ENCODE measurements around the gene NUP35.

The NUP35 gene, protein sequence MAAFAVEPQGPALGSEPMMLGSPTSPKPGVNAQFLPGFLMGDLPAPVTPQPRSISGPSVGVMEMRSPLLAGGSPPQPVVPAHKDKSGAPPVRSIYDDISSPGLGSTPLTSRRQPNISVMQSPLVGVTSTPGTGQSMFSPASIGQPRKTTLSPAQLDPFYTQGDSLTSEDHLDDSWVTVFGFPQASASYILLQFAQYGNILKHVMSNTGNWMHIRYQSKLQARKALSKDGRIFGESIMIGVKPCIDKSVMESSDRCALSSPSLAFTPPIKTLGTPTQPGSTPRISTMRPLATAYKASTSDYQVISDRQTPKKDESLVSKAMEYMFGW

DNA sequence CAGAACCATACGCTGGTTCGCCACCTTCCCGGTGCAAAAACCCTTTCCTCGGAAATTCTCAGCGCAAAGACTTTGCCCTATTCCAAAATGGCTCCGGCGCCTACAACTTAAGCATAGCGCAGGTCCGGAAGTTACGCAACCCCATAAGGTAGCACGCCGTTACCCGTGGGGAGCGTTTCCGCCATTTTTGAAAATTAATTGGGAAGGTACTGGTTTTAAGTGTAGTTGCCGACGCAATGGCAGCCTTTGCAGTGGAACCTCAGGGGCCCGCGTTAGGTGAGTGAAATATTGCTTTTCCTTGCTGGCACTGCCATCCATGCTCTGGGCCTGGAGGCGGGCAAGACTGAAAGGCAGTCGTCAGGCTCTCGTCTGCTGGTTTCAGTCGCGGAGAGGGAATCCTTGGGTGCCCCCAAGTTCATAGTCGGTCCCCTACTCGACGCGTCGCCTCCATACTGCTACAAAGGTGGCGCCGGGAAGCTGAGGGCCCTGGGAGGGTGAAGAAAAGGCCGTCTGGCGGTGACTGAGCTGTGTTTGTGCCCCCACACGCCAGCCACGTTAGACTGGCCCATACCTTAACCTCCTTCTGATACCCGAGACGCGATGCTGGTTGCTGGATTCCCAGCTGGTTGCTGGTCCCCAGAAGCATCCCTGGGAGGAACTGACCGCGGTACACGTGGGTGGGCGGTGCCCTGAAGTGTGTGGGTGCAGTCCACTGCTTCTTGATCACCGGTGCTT is at the start of gene NUP35:
NUP35 (plus strand) TSS at position 222 of the 735 bp plus-strand sequence; CDS start at position 237, 15 bp downstream.
- peak; percentile 89 for DNase-seq (ENCODE audit: low spot score)

DNA sequence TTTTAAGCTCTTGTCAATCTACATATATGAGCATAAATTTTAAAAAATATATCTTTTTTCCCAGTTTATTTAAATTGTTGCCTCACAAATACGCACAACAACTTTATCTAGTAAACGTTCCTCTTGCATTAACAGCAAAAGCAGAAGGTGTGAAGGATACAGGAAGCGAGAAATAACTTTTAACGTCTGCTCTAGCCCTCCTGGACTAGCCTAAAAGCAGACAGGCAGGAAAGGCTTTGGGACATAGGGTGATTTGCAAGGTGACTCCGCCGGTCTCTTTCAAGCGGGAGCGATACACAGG is 46.1 kb upstream of the NUP35 start:
- no peak for DNase-seq (ENCODE audit: low spot score)

DNA sequence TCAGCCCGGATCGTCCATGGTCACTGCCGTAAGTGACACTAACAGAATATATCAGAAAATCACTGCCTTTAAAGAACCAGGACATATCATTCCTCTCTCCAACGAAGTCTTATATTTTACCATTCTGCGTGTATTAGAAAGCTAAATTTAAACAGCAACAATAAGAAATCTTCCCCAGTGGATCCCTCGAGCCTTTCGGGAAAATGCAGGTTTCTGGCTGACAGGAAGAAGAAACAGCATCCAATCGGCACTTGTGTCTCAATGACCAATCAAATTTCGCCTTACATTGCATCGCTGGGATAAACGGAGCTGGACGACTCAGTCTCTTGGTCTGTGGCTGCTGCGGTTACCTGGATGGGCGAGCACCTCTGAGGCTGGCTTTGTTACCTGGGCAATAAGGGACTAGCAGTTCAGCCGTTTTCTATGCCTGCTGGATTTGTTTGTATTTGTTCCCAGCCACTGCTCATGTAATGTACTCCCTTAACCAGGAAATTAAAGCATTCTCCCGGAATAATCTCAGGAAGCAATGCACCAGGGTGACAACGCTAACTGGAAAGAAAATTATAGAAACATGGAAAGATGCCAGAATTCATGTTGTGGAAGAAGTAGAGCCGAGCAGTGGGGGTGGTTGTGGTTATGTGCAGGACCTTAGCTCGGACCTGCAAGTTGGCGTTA is 45.6 kb upstream of the NUP35 start, which contains the start of gene DUSP19:
DUSP19 (plus strand) TSS at position 284 of the 675 bp plus-strand sequence; CDS start at position 471, 187 bp downstream.
- peak; percentile 95 for DNase-seq (ENCODE audit: low spot score)

DNA sequence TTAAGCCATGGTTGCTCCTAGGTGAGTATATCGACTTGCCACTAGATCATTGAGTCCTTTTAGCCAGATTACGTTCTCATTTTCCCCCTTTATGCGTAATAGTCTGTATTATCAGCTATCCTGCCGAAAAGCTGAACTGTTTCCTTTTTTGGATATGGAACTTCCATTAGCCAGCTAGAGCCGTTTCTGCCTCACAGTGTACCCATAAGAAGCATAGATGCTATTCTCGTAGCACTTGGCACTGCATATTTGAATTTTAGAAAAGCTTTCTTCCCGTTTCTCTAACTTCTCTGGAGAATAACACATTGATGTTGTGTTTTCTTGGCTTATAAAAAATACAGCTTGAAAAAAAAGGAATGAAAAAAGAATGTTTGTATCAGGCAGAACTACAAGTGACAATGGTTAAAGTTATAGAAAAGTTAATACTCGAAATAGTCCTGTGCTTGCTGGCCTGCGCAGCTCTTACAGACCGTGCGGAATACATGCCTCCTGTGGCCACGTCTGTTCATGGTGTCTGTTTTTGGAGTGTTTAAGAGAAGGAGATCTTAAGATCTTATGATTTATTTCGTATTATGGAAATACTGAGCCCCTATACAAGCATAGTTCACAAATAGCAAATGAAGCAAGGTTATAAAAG is 45.0 kb upstream of the NUP35 start:
- DNase-seq (ENCODE audit: low spot score), result peak; percentile 23

DNA sequence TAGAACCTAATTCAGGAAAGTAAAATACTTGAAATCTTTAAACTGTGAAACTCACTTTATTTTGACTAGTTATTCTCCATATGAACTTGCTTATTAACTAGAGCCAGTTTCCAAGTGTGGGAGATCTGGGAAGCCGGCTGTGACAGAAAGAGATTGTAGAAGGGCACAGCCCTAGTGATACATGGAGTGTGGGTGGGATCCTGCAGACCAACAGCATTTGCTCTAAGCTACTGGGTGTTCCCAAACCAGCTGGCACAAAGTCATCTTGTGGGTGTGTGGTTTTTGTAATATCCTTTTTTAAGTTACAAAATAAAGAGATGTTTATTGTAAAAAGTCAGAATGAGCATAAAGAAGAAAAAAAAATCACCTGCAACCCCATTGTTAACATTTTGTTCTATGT is 42.3 kb upstream of the NUP35 start:
- no peak for DNase-seq (ENCODE audit: low spot score)

DNA sequence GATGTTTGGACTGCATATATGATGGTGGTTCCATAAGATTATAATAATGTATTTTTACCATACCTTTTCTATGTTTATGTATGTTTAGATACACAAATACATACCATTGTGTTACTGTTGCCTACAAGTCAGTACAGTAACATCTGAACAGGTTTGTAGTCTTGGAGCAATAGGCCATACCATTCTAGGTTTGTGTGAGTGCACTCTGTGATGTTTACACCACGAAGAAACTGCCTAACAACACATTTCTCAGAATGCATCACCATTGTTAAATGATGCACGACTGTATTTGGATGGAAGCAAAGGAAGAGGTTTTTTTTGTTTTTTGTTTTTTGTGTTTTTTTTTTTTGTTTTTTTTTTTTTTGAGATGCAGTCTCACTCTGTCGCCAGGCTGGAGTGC is 36.2 kb upstream of the NUP35 start:
- DNase-seq (ENCODE audit: low spot score), result no peak

DNA sequence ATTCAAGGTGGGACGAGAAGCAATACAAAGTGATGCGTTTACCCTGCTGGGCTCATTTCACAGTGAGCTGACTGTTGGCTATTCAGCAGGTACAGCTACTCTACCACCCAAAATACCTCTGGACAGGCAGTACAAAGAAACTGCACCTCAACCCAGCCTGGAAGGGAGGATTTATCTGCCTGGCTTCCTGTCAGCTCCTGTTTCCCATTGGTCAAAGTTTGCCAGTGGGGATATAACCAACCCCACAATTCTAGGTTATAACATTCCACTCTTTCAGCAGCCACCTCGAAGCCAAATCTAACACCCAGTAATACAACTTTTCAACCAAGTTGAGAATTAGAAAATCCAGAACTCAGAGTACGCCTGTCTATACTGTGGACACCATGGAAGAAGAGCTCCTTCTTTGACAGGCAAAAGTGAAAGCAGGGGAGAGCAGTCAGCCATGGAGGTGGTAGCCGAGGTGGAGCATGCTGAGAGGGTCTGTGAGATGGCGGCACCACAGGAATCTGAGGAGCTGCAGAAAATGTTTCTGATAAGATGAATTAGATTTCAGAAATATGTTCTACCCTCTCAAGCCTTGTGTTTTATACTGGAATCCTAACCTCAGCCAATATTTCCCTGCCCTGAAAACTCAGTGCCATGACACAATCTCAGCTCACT is 34.9 kb upstream of the NUP35 start:
- DNase-seq (ENCODE audit: low spot score), result no peak

DNA sequence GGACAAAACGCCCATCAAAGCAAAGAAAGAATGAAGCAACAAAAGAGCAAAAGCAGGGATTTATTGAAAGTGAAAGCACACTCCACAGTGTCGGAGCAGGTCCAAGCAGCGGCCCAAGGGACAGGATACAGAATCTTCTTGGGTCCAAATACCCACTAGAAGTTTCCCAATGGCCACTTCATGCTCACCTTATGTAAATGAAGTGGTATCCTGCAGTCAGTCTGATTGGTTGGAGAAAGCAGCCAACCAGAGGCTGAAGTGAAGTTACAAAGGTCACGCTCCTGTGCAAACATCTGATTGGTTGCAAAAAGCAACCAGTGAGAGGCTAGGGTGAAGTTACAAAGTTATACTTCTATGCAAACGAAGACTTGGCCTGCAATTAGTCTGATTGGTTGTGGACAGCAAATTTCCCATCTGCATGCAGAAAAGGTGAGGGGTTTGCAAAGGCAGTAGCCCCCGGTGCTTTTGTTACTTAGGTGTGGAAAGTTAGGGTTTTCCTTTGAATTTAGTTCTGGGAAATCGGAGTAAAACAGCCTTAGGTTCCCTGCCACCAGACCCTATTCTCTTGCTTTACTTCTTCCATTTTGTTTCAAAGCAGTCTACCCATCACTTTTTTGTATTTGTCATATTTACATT is 32.8 kb upstream of the NUP35 start:
- no peak for DNase-seq (ENCODE audit: low spot score)

DNA sequence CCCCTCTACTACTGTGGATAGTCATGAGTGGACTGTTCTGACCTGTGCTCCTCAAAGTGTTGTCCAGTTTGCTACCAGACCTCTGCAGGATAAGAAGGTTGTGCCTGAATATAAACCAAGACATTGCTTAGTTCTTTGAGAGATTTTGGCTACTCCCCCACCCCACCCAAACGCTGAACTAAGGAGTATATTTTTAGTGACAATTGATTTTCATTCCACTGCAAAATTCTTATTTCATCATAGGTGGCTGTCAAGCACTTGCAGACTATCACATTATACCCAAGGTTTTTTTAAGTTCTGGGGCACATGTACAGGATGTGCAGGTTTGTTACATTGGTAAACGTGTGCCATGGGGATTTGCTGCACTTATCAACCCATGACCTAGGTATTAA is 32.3 kb upstream of the NUP35 start:
- peak; percentile 73 for DNase-seq (ENCODE audit: low spot score)

DNA sequence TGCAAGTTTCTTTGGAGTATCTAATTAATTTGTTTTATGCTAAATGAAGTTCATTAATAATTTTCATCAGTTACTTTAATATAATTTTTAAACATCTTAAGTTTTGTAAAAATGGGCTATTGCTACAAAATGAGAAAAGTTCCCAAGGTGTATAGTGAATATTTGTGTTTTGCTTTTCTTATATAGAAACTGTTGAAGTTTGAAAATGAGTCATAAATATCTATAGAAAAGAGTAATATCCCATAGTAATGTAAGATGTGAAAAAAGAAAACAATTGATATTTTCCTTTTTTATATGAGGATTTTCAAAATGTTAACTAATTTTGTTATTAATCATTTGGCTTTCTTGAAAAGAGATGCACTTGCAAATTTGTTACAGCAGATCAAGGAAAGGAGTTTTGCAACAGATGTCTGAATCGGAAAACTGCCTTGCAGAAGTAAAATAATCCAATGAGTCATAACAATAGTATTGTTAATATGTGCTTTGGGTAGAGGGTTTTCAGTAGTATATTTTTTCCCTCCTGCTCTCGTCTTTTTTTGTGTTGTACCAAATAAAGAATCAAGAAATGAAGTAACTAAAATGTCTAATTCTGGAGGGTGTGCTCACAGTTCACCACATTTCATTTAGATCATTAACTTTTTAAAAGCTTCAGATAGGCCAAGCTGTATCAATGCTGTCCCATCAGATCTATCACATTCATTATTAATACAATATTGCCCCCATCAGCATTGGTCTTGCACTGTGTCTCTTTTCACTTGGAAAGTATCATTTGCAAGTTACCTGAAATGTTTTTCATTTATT is 30.2 kb upstream of the NUP35 start:
- DNase-seq (ENCODE audit: low spot score), result no peak

DNA sequence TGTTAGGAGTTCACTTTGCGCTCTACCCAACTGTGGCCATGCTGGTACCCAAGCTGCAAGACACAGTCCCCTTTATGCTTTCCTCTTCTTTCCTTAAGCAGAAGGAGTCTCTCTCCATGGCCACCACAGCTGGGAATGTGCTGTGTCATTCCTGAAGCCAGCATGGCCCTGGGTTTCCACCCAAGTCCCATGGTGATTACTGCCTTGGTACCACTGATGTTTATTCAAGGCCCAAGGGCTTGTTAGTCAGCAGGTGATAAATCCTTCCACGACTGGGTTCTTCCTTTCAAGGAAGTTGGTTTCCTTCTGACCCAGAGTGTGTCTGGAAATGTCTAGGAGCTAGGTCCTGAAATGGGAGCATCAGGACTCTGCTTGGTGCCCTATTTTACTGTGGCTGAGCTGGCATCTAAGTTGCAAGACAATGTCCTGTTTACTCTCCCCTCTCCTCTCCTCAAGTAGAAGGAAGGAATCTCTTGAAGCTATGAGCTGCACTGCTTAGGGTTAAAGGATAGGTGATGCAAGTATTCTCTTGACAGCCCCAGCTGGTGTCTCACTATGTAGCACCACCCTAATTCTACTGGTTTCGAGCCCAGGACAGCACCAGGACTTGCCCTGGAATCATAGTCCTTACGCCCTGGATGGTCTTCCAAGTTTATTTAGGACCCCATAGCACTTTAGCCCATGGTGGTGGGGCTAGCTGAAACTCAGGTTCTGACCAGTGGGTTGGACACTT is 18.7 kb upstream of the NUP35 start:
- DNase-seq (ENCODE audit: low spot score), result no peak

DNA sequence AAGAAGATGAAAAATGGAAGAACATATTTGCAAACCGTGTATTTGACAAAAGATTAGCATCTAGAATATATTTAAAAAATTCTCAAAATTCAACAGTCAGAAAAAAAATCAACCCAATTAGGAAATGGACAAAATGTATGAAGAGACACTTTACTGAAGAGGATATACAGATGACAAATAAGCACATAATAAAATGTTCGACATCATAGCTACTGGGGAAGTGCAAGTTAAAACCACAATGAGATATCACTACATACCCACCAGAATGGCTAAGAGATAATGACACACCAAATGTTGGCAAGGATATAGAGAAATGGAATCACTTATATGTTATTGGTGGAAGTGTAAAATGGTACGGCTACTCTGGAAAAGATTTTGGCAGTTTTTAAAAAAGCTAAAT is 11.7 kb upstream of the NUP35 start:
- DNase-seq (ENCODE audit: low spot score), result no peak

DNA sequence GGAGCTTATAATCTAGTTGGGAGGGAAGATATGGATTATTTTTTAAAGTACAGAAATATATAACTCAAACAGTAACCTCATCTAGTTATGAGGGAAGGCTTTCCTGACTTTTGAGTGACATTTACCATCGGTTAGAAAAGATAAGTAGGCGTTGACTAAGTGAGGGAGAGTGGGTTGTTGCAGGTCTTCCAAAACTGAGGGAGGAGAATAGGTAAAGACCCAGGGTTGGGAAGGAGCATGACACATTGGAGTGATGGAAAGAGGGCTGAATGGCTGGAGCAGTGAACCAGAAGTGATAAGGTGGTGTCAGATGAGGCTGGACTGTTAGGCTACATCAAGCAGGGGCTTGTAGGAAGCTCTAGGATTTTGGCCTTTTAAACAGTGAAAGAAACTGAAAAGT is 10.6 kb upstream of the NUP35 start:
- peak; percentile 65 for DNase-seq (ENCODE audit: low spot score)

DNA sequence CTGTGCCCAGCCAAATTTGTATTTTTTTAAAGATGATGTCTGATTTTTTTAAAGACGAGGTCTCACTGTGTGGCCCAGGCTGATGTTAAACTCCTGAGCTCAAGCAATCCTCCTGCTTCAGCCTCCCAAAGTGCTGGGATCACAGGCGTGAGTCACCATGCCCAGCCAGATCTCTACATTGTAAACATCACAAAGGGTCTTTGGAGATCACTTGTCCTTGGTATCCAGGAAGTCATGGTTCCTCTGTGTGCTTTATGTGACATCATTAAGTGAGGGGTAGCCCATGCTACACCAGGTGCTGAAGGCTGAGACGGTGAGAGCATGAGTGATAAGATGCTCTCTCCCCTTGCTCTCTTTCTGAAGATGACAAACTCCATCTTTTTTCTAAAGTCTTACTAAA is 7.0 kb upstream of the NUP35 start:
- DNase-seq (ENCODE audit: low spot score), result no peak

DNA sequence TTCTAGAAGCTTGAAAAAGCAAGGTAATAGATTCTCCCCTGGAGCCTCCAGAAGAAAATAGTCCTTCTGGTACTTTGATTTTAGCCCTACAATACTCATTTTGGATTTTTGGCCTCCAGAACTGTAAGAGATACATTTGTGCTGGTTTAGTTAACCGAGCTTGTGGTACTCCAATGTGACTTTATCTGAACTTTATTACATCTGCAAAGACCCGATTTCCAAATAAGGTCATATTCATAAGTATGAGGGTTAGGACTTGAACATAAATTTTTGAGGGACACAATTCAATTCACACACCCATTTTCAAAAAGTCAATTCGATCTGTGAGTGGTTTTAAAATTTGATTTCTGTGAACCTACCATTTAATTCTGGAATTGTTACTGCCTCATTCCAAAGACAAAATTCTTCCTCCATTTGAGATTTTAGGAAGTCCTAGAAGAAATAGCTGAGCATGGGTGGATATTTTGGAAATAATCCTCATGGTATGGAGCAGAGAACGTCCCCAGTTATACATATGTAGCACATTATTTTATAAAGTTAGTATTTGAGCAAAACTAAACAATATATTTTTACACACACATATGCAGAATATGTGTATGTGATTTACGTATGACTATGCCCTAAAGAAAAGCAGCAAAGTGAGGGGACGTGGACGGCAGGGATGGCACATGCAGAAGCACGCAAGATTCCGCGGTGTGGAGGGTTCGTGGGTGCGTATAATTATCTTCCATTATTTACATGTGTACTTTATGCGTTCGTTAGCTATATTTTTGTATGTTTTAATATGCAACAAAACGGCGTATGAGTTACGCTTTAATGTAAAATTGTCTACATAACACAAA is 905 bp upstream of the NUP35 start:
- DNase-seq (ENCODE audit: low spot score), result peak; percentile 13

DNA sequence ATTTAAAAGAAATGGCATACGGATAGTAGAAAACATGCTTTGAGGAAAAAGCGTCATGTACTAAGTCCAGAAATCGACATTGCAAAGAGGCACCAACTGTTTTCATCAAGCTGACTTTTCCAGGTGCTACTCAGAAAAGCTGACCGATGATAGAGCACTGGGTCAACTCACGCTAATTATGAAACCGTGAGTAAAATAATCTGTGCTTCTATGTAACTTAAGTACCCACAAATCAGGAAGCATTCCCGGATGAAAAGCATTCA is 353 bp upstream of the NUP35 start:
- DNase-seq (ENCODE audit: low spot score), result no peak

DNA sequence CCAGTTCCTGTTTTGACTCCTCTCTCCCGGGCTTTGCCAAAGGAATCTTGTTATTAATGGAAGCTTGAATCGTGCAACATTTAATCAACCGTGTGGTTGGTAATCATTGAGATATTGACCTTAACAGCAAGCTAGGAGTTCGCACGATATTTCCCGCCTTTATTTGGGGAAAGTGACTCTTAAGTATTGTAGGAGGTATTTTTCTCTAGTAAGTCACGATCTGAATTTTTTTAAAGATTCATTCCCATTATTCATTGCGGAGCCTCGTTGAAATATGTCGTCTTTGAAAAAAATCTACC is 663 bp downstream of the NUP35 start:
- no peak for DNase-seq (ENCODE audit: low spot score)

DNA sequence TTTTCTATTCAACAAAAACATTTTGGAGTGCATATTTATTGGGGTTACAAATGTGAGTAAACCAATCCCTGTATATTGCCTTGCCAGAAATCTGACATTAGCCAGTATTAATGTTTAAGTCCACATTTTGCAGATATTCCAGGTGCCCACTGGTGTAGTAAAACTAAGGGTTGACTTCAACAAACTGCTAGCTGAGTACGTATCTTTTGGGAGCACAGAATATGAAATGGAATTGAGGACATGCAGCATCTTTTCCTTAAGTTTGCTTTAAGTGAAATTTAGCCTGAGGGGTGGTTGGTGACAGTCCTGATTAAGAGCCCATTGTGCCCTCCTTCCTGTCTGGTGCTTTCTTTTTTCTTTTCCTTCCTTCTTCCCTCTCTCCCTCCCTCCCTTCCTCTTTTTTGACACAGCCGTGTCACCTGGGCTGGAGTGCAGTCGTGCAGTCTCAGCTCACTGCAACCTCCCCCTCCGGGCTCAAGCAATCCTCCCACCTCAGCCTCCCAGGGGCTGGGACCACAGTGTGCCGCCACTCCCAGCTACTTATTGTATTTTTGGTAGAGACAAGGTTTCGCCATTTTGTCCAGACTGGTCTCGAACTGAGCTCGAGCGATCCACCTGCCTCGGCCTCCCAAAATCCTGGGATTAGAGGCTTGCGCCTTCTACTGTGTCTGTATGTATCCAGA is 1.6 kb downstream of the NUP35 start:
- no peak for DNase-seq (ENCODE audit: low spot score)

DNA sequence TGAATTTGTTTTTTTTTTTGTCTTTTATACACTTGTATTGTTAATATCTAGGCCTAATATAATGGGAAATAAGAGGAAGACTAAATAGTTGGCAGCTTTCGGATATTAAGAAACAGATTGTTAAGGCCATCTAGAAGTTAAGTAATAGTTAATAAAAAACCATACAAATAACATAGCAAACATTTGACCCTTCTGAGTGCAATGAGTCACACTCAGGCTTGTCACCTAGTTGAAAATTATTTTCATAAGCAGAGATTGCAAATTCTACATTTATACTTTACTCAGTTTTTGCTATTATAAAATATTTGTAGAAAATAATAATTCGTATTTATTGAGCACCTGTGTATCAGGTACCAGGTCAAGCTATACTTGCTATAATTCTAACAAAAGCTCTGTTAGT is 2.4 kb downstream of the NUP35 start:
- no peak for DNase-seq (ENCODE audit: low spot score)

All from putamen (tissue), 1 donor.